Neural cell (in vitro differentiated cells): ENCODE data around the gene SECISBP2. TPM values are rescaled to one million over a fixed set of nuclear protein-coding genes. Genes with fewer than 3 reads are reported as not detected.

Experiments
- H2AFZ ChIP-seq: fragments of 200-600, 300-800 bp; sonication (generic), shearing (Covaris generic); 2 replicates; pipeline ENCODE4 v1.6.0; 2014; ENCODE audit warnings: low read depth, mild to moderate bottlenecking, antibody characterized with exemption, low read length, moderate library complexity
- H3F3A ChIP-seq: fragments of 200-600 bp; shearing (Covaris generic); 2 replicates; pipeline ENCODE4 v1.6.1; 2016; ENCODE audit warnings: mild to moderate bottlenecking, moderate library complexity, mixed read lengths, antibody characterized with exemption, low read length; ENCODE audit not compliant: insufficient read depth, poor library complexity, severe bottlenecking
- H3K27ac ChIP-seq: fragments of 200-600, 300-800 bp; sonication (generic), shearing (Covaris generic); 2 replicates; pipeline ENCODE4 v1.5.1; 2014; ENCODE audit warnings: mild to moderate bottlenecking, low read length, moderate library complexity
- H3K27me3 ChIP-seq: fragments of 300-800, 200-600 bp; sonication (generic), shearing (Covaris generic); 2 replicates; pipeline ENCODE4 v1.6.0; 2014; ENCODE audit warnings: mild to moderate bottlenecking, low read depth, low read length, moderate library complexity; ENCODE audit not compliant: insufficient read depth
- H3K36me3 ChIP-seq: fragments of 300-800, 200-600 bp; sonication (generic), shearing (Covaris generic); 2 replicates; pipeline ENCODE4 v1.5.1; 2014; ENCODE audit warnings: mild to moderate bottlenecking, antibody characterized with exemption, low read length, moderate library complexity; ENCODE audit not compliant: insufficient read depth
- H3K4me2 ChIP-seq: fragments of 300-800, 200-600 bp; sonication (generic), shearing (Covaris generic); 2 replicates; pipeline ENCODE4 v1.6.0; 2014; ENCODE audit warnings: mild to moderate bottlenecking, low read length
- H3K4me3 ChIP-seq: fragments of 300-800, 200-600 bp; sonication (generic), shearing (Covaris generic); 2 replicates; pipeline ENCODE4 v1.5.1; 2014; ENCODE audit warnings: mild to moderate bottlenecking, low read length, moderate library complexity
- H3K79me2 ChIP-seq: fragments of 200-600 bp; shearing (Covaris generic); replicated peaks from 2 replicates; pipeline ENCODE4 v1.6.0; 2014; ENCODE audit warnings: mild to moderate bottlenecking, low read length, moderate library complexity; ENCODE audit not compliant: insufficient read depth
- H3K9ac ChIP-seq: fragments of 300-800, 200-600 bp; sonication (generic), shearing (Covaris generic); 2 replicates; pipeline ENCODE4 v1.6.1; 2016; ENCODE audit warnings: mild to moderate bottlenecking, low read length, mixed read lengths
- H3K9me2 ChIP-seq: fragments of 200-600 bp; shearing (Covaris generic); 2 replicates; pipeline ENCODE4 v1.6.1; 2016; ENCODE audit warnings: mild to moderate bottlenecking, low read length, mixed read lengths; ENCODE audit not compliant: insufficient read depth
- H3K9me3 ChIP-seq: fragments of 200-600, 300-800 bp; sonication (generic), shearing (Covaris generic); 2 replicates; pipeline ENCODE4 v1.6.1; 2016; ENCODE audit warnings: mild to moderate bottlenecking, mixed run types, low read length, moderate library complexity, mixed read lengths
- H4K20me1 ChIP-seq: fragments of 200-600 bp; shearing (Covaris generic); 2 replicates; pipeline ENCODE4 v1.6.1; 2016; ENCODE audit warnings: mild to moderate bottlenecking, mixed run types; ENCODE audit not compliant: insufficient read depth
- EP300 ChIP-seq: fragments of 450-650 bp; conservative IDR thresholded peaks from 2 replicates; pipeline ENCODE4 v1.6.1; 2014; ENCODE audit warnings: antibody characterized with exemption, mild to moderate bottlenecking, moderate library complexity; ENCODE audit not compliant: poor library complexity, severe bottlenecking
- EZH2 ChIP-seq: fragments of 200-600, 300-800 bp; shearing (Covaris generic), sonication (generic); IDR thresholded peaks from 2 replicates; pipeline ENCODE4 v1.6.1; 2014; ENCODE audit warnings: antibody characterized with exemption, low read length, borderline replicate concordance, mild to moderate bottlenecking; ENCODE audit not compliant: insufficient read depth, poor library complexity, severe bottlenecking
- MXI1 ChIP-seq: fragments of 450-650 bp; conservative IDR thresholded peaks from 2 replicates; pipeline ENCODE4 v1.6.1; 2014; ENCODE audit warnings: antibody characterized with exemption, mild to moderate bottlenecking; ENCODE audit not compliant: poor library complexity, severe bottlenecking
- POLR2AphosphoS5 ChIP-seq: IDR thresholded peaks from 2 replicates; pipeline ENCODE4 v1.6.1; 2012
- RAD21 ChIP-seq: fragments of 450-650 bp; conservative IDR thresholded peaks from 2 replicates; pipeline ENCODE4 v1.6.1; 2014; ENCODE audit warnings: antibody characterized with exemption, mild to moderate bottlenecking, moderate library complexity
- SMC3 ChIP-seq: fragments of 450-650 bp; conservative IDR thresholded peaks from 2 replicates; pipeline ENCODE4 v1.6.1; 2014; ENCODE audit warnings: antibody characterized with exemption, mild to moderate bottlenecking, moderate library complexity; ENCODE audit not compliant: poor library complexity
- TAF1 ChIP-seq: IDR thresholded peaks from 2 replicates; pipeline ENCODE4 v1.6.1; 2012; ENCODE audit warnings: low read depth
- polyA plus RNA-seq: library from polyadenylated mRNA; depleted of rRNA; stranded (reverse); fragments of >200 nt; gene quantifications from 2 replicates; pipeline ENCODE4 v1.2.3, GENCODE V29; 2014
- TF ChIP-seq, protein P1 (sequence below): fragments of 450-650 bp; IDR thresholded peaks from 2 replicates; pipeline ENCODE4 v1.5.1; 2014; ENCODE audit warnings: antibody characterized with exemption, mild to moderate bottlenecking, moderate library complexity; ENCODE audit not compliant: poor library complexity, severe bottlenecking
- TF ChIP-seq, protein P2 (sequence below): IDR thresholded peaks from 2 replicates; pipeline ENCODE4 v1.6.1; 2012; ENCODE audit warnings: borderline replicate concordance

Gene SECISBP2
- polyA plus RNA-seq, 1 donor from 2014 or later = 121 TPM

DNA sequence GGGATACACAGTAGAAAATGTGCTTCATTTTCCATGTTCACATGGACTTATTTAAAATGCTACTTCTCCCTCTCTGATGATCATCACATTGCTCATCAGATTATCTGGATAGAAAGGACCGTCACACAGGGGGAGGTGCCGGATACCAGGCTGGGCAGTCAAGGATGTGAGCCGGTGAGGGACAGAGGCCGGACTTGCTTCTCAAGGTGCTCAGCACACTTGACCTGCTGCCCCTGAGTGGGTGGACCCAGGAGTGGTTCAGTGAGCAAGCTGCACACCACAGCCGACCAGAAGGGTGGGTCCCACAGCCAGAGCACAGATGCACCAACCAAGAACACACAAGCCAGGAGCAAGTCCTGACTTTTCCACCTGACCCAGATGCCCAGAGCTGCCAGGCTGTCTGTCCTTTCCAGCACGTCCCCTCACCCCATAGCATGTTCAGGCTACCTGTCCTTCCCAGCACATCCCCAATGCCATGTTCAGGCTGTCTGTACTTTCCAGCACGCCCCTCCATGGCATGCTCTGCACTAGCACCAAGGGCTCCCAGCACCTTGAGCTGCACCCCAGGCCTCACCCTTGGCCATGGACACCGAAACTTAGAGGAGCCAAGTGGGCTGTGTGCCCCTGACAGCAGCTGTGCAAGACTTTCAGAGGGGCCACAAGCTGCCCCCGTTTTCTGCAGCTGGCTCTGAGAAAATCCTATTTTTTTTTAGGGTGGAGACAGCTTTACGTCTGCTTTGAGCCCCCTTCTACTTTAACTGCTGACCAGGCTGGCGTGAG is 77.8 kb downstream of the SECISBP2 start:
- Histone ChIP-seq H3K9ac (no peak overlapping the region), H3K79me2 (no peaks in the 10 kb centered on the region), H3K27ac (no peak overlapping the region), H4K20me1 (no peaks in the 10 kb centered on the region), H3K4me2 (no peak overlapping the region), H3K36me3 (peaks cover 3% of the 10 kb centered on the region), H3K9me2 (no peaks in the 10 kb centered on the region), H3F3A (no peaks in the 10 kb centered on the region), H3K9me3 (no peaks in the 10 kb centered on the region), H3K4me3 (no peak overlapping the region), H2AFZ (no peak overlapping the region), H3K27me3 (no peaks in the 10 kb centered on the region)
- TF ChIP-seq TAF1 (no peak), POLR2AphosphoS5 (no peak), RAD21 (no peak), SMC3 (no peak), EP300 (no peak), EZH2 (no peak), MXI1 (no peak)
- TF ChIP-seq, protein P1, sequence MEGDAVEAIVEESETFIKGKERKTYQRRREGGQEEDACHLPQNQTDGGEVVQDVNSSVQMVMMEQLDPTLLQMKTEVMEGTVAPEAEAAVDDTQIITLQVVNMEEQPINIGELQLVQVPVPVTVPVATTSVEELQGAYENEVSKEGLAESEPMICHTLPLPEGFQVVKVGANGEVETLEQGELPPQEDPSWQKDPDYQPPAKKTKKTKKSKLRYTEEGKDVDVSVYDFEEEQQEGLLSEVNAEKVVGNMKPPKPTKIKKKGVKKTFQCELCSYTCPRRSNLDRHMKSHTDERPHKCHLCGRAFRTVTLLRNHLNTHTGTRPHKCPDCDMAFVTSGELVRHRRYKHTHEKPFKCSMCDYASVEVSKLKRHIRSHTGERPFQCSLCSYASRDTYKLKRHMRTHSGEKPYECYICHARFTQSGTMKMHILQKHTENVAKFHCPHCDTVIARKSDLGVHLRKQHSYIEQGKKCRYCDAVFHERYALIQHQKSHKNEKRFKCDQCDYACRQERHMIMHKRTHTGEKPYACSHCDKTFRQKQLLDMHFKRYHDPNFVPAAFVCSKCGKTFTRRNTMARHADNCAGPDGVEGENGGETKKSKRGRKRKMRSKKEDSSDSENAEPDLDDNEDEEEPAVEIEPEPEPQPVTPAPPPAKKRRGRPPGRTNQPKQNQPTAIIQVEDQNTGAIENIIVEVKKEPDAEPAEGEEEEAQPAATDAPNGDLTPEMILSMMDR = no peak
- TF ChIP-seq, protein P2, sequence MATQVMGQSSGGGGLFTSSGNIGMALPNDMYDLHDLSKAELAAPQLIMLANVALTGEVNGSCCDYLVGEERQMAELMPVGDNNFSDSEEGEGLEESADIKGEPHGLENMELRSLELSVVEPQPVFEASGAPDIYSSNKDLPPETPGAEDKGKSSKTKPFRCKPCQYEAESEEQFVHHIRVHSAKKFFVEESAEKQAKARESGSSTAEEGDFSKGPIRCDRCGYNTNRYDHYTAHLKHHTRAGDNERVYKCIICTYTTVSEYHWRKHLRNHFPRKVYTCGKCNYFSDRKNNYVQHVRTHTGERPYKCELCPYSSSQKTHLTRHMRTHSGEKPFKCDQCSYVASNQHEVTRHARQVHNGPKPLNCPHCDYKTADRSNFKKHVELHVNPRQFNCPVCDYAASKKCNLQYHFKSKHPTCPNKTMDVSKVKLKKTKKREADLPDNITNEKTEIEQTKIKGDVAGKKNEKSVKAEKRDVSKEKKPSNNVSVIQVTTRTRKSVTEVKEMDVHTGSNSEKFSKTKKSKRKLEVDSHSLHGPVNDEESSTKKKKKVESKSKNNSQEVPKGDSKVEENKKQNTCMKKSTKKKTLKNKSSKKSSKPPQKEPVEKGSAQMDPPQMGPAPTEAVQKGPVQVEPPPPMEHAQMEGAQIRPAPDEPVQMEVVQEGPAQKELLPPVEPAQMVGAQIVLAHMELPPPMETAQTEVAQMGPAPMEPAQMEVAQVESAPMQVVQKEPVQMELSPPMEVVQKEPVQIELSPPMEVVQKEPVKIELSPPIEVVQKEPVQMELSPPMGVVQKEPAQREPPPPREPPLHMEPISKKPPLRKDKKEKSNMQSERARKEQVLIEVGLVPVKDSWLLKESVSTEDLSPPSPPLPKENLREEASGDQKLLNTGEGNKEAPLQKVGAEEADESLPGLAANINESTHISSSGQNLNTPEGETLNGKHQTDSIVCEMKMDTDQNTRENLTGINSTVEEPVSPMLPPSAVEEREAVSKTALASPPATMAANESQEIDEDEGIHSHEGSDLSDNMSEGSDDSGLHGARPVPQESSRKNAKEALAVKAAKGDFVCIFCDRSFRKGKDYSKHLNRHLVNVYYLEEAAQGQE = no peak

DNA sequence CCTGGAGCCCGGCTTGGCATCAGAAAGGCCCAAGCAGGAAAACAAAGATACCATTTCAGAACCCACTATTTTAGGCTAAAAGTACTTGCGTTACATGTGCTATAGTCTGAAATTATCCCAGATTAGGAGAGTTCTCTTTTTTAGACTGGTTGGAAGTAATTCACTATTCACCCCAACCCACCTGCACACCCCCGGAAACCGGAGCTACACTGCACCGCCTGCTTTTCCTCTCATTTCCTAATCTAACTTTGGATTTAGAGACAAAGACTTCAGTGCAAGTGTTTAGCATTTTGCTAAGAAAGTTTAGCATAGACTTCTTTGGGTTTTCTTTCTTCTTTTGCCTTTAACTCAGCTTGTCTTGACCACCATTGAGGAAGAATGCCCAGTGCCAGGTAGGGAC is 79.2 kb downstream of the SECISBP2 start:
- no peaks in the 10 kb centered on the region for H3K9me2 ChIP-seq
- no peaks in the 10 kb centered on the region for H3K79me2 ChIP-seq
- no peaks in the 10 kb centered on the region for H3K9me3 ChIP-seq
- H4K20me1 ChIP-seq = no peaks in the 10 kb centered on the region
- H3K27me3 ChIP-seq = no peaks in the 10 kb centered on the region
- no peak overlapping the region for H3K9ac ChIP-seq
- H3K36me3 ChIP-seq = peaks cover 3% of the 10 kb centered on the region
- no peak overlapping the region for H3K4me2 ChIP-seq
- H3K27ac ChIP-seq = no peak overlapping the region
- no peak overlapping the region for H2AFZ ChIP-seq
- H3K4me3 ChIP-seq = no peak overlapping the region
- TF ChIP-seq TAF1 = no peak
- no peak for TF ChIP-seq POLR2AphosphoS5
- TF ChIP-seq, protein P2 = no peak
- TF ChIP-seq SMC3 = no peak
- no peak for TF ChIP-seq EZH2
- no peak for TF ChIP-seq EP300
- TF ChIP-seq MXI1 = no peak
- TF ChIP-seq RAD21 = no peak
- TF ChIP-seq, protein P1 = no peak
- H3F3A ChIP-seq = no peaks in the 10 kb centered on the region
